HG03521 (cell line): ENCODE results near the gene CNGA4.

Source experiments
- ATAC-seq: cut with Tn5 transposase; IDR thresholded peaks from one replicate; pipeline ENCODE4 v1.9.1; 2021; ENCODE audit warnings: mild to moderate bottlenecking, moderate library complexity; ENCODE audit not compliant: unreplicated experiment

Gene CNGA4

GRCh38 chr11:6238902-6239301 lies at the start of gene CNGA4:
CNGA4 (plus strand) TSS chr11:6239089; CDS start chr11:6239207, 118 bp downstream.
- ATAC-seq = no peak

- no peak for ATAC-seq
These were observed 47.1 kb upstream of the CNGA4 start for GRCh38 chr11:6191742-6192141.

- ATAC-seq = no peak
These were observed 44.8 kb upstream of the CNGA4 start for GRCh38 chr11:6194065-6194581.

- no peak for ATAC-seq
These were observed 42.5 kb upstream of the CNGA4 start for GRCh38 chr11:6196396-6196795.

GRCh38 chr11:6197466-6198200 lies 41.3 kb upstream of the CNGA4 start:
- ATAC-seq = no peak

- ATAC-seq = no peak
These were observed 39.6 kb upstream of the CNGA4 start, which contains the start of gene OR52W1 for GRCh38 chr11:6199174-6199810. OR52W1 (plus strand) TSS chr11:6199224; CDS start chr11:6199224, 0 bp downstream.

- no peak for ATAC-seq
These were observed 37.9 kb upstream of the CNGA4 start for GRCh38 chr11:6200975-6201374.

- no peak for ATAC-seq
These were observed 37.4 kb upstream of the CNGA4 start for GRCh38 chr11:6201481-6201880.

- no peak for ATAC-seq
These were observed 36.8 kb upstream of the CNGA4 start for GRCh38 chr11:6202041-6202440.

GRCh38 chr11:6203327-6203726 lies 35.6 kb upstream of the CNGA4 start:
- peak; percentile 51 for ATAC-seq

- ATAC-seq = no peak
These were observed 34.2 kb upstream of the CNGA4 start for GRCh38 chr11:6204706-6205105.

- ATAC-seq = no peak
These were observed 33.5 kb upstream of the CNGA4 start, which contains the start of gene C11orf42 for GRCh38 chr11:6205366-6205765. C11orf42 (plus strand) TSS chr11:6205557; CDS start chr11:6205616, 59 bp downstream.

- ATAC-seq = no peak
These were observed 32.3 kb upstream of the CNGA4 start for GRCh38 chr11:6206456-6207180.

- no peak for ATAC-seq
These were observed 29.1 kb upstream of the CNGA4 start for GRCh38 chr11:6209801-6210200.

GRCh38 chr11:6210274-6210955 lies 28.5 kb upstream of the CNGA4 start:
- no peak for ATAC-seq

- no peak for ATAC-seq
These were observed 24.4 kb upstream of the CNGA4 start for GRCh38 chr11:6214530-6214929.

- no peak for ATAC-seq
These were observed 22.4 kb upstream of the CNGA4 start for GRCh38 chr11:6216501-6216900.

GRCh38 chr11:6217722-6218121 lies 21.2 kb upstream of the CNGA4 start:
- ATAC-seq = no peak

- ATAC-seq = no peak
These were observed 19.5 kb upstream of the CNGA4 start for GRCh38 chr11:6219359-6219758.

GRCh38 chr11:6223854-6224253 lies 15.0 kb upstream of the CNGA4 start:
- no peak for ATAC-seq

GRCh38 chr11:6224421-6224820 lies 14.5 kb upstream of the CNGA4 start:
- ATAC-seq = no peak
